Measurements from ENCODE around the gene ATP8B1.

DNA sequence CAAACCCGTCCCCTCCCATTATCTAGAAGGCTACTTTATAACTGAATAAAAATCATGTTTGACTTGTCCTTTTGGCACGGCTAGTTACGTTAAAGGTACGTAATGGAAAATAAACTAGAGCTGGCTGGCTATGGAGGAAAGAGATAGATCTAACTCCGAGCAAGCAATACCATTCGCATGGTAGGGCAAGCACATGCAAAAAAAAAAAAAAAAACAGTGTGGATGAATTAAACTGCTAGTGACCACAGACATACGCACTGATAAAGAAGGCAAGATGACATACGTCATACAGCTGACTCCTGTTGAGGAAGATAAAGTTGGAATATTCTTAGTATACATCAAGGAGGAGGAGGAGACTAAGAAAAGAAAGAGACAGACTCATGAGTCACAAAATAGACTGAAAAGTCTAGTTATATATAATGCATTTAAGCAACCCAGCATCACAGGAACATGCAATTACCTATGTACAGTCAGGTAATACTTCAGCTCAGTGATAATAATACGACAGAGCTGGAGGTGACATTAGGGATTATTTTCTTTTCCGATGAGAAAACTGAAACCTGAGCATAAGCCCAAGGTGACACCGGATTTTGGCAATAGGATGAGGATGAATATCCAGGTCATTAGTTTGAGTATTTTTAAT is 143.5 kb downstream of the ATP8B1 start:
- TF ChIP-seq POLR2A (IDR thresholded peaks at IDR 0.05) (no peak), EP300 (IDR thresholded peaks at IDR 0.05) (no peak)
- TF ChIP-seq, protein P1, sequence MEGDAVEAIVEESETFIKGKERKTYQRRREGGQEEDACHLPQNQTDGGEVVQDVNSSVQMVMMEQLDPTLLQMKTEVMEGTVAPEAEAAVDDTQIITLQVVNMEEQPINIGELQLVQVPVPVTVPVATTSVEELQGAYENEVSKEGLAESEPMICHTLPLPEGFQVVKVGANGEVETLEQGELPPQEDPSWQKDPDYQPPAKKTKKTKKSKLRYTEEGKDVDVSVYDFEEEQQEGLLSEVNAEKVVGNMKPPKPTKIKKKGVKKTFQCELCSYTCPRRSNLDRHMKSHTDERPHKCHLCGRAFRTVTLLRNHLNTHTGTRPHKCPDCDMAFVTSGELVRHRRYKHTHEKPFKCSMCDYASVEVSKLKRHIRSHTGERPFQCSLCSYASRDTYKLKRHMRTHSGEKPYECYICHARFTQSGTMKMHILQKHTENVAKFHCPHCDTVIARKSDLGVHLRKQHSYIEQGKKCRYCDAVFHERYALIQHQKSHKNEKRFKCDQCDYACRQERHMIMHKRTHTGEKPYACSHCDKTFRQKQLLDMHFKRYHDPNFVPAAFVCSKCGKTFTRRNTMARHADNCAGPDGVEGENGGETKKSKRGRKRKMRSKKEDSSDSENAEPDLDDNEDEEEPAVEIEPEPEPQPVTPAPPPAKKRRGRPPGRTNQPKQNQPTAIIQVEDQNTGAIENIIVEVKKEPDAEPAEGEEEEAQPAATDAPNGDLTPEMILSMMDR (IDR thresholded peaks at IDR 0.05): no peak

Measured in stomach (tissue), 4 donors.